Esophagus squamous epithelium (tissue), 4 donors: ENCODE measurements around the gene PPP2R5A.

Experiments
- POLR2A ChIP-seq, 4 donors: fragments of 450-650 bp; IDR thresholded peaks; one replicate each; pipeline ENCODE4 v1.6.1; 2017; ENCODE audit warnings: antibody characterized with exemption in 4 of 4, mild to moderate bottlenecking in 4 of 4, moderate library complexity in 3 of 4
- TF ChIP-seq, protein P1 (sequence below), 6 experiments: fragments of 450-650 bp in 4 of 6; fragments of 200-600 bp in 2 of 6; sonication (generic) in 2 of 6; IDR thresholded peaks; one replicate each; pipeline ENCODE4 v1.5.1; 2016 to 2019; ENCODE audit warnings: antibody characterized with exemption in 6 of 6, mild to moderate bottlenecking in 4 of 6, moderate library complexity in 4 of 6

DNA sequence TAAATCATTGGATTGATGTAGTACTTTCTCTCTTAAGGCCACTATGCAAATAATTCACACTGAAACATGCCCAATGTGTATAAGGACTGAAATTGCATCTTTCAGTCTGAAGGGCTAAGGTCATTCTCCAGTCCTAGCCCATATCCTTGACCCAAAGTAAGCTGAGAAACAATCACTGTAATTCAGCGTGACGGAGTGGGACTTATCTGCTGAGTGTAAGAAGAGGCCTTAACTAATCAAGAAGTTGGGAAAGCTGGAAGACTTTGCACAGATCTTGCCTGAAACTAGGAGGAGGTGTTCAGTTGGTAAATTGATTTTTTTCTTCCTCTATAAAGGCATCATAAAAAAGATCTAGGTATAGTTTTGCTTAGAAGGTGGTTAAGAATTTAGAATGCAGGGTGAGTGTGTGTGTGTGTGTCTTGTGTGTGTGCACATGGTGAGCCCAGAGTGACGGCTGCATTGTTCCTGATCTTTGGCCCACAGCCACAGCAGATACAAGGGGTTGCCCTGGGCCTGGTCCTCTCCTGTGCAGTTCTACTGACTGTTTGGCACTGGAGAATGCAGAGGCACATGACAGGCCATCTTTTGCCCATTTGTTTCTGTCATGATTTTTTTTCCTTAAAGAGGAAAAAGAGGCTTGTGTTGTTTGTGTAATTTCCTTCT, 13.3 kb upstream of the PPP2R5A start:
- TF ChIP-seq, protein P1, sequence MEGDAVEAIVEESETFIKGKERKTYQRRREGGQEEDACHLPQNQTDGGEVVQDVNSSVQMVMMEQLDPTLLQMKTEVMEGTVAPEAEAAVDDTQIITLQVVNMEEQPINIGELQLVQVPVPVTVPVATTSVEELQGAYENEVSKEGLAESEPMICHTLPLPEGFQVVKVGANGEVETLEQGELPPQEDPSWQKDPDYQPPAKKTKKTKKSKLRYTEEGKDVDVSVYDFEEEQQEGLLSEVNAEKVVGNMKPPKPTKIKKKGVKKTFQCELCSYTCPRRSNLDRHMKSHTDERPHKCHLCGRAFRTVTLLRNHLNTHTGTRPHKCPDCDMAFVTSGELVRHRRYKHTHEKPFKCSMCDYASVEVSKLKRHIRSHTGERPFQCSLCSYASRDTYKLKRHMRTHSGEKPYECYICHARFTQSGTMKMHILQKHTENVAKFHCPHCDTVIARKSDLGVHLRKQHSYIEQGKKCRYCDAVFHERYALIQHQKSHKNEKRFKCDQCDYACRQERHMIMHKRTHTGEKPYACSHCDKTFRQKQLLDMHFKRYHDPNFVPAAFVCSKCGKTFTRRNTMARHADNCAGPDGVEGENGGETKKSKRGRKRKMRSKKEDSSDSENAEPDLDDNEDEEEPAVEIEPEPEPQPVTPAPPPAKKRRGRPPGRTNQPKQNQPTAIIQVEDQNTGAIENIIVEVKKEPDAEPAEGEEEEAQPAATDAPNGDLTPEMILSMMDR (IDR thresholded peaks at IDR 0.05): no peak
- no peak for TF ChIP-seq POLR2A (IDR thresholded peaks at IDR 0.05)
